ENCODE results near the gene CSTPP1. TPM values are rescaled to one million over a fixed set of nuclear protein-coding genes. Genes with fewer than 3 reads are reported as not detected.
A peak's percentile ranks its signal among the peaks of the same experiment; 100 is the strongest.

CSTPP1 gene
- polyA plus RNA-seq, 1 donor (not counting 4 experiments of a cell fraction or from before 2014, with no cell fraction given), result 20.0 TPM

GRCh38 chr11:46914363-46914762 lies 22.2 kb upstream of the CSTPP1 start:
- dilution Hi-C loops (cut with MboI; ENCODE audit: extremely low pct_ligation_motif_present, low sequenced_read_pairs), result no loop called here
- no peaks in the 10 kb centered on the region for H3K79me2 ChIP-seq (ENCODE audit: control insufficient read depth, insufficient read depth, low read length)
- TF ChIP-seq CTCF (optimal IDR thresholded peaks at IDR 0.05 in 1 of 3, IDR thresholded peaks at IDR 0.05 in 1 of 3, conservative IDR thresholded peaks at IDR 0.05 in 1 of 3; ENCODE audit: extremely low read depth in 1 of 3, insufficient read depth in 2 of 3, low read length in 3 of 3) (no peak), EZH2 (IDR thresholded peaks at IDR 0.05; ENCODE audit: low read length) (no peak)
- peaks cover 53% of the 10 kb centered on the region for H3K4me1 ChIP-seq (ENCODE audit: control insufficient read depth, extremely low read depth, insufficient read depth, low read length)
- H4K20me1 ChIP-seq (ENCODE audit: control insufficient read depth, extremely low read depth, insufficient read depth, low read length), result no peaks in the 10 kb centered on the region
- no peak overlapping the region for H3K4me3 ChIP-seq (ENCODE audit: control insufficient read depth in 2 of 3, extremely low read depth in 1 of 3, insufficient read depth in 2 of 3, low read depth in 1 of 3, low read length in 3 of 3)
- peak overlapping the region; percentile 67 for H3K4me2 ChIP-seq (ENCODE audit: control insufficient read depth, extremely low read depth, insufficient read depth, low read depth, low read length)
- no peaks in the 10 kb centered on the region for H3K9me1 ChIP-seq (ENCODE audit: control insufficient read depth, extremely low read depth, insufficient read depth, low read length)
- no peak overlapping the region for H3K27ac ChIP-seq (ENCODE audit: control insufficient read depth, insufficient read depth, low read length)
- H2AFZ ChIP-seq (ENCODE audit: control insufficient read depth, low read length), result peak overlapping the region; percentile 69
- DNase-seq (ENCODE audit: low read depth, low spot score), result no peak
- no peaks in the 10 kb centered on the region for H3K27me3 ChIP-seq (ENCODE audit: control insufficient read depth, extremely low read depth, insufficient read depth, low read length)
- no peak for FAIRE-seq
- H3K9ac ChIP-seq (ENCODE audit: control insufficient read depth, extremely low read depth, insufficient read depth, low read length), result no peak overlapping the region
- H3K9me3 ChIP-seq (ENCODE audit: control insufficient read depth, low read depth, low read length), result no peaks in the 10 kb centered on the region
- H3K36me3 ChIP-seq (ENCODE audit: control insufficient read depth in 2 of 2, extremely low read depth in 1 of 2, insufficient read depth in 2 of 2, low read length in 2 of 2), result no peaks in the 10 kb centered on the region

- no peak for TF ChIP-seq CTCF (optimal IDR thresholded peaks at IDR 0.05 in 1 of 3, IDR thresholded peaks at IDR 0.05 in 1 of 3, conservative IDR thresholded peaks at IDR 0.05 in 1 of 3; ENCODE audit: extremely low read depth in 1 of 3, insufficient read depth in 2 of 3, low read length in 3 of 3)
- TF ChIP-seq EZH2 (IDR thresholded peaks at IDR 0.05; ENCODE audit: low read length), result no peak
- H3K9me1 ChIP-seq (ENCODE audit: control insufficient read depth, extremely low read depth, insufficient read depth, low read length), result no peaks in the 10 kb centered on the region
- H2AFZ ChIP-seq (ENCODE audit: control insufficient read depth, low read length), result no peak overlapping the region
- H3K4me2 ChIP-seq (ENCODE audit: control insufficient read depth, extremely low read depth, insufficient read depth, low read depth, low read length), result peak overlapping the region; percentile 67
- no peak overlapping the region for H3K27ac ChIP-seq (ENCODE audit: control insufficient read depth, insufficient read depth, low read length)
- no peak overlapping the region for H3K9ac ChIP-seq (ENCODE audit: control insufficient read depth, extremely low read depth, insufficient read depth, low read length)
- DNase-seq (ENCODE audit: low read depth, low spot score) (no peak), FAIRE-seq (no peak)
- H3K36me3 ChIP-seq (ENCODE audit: control insufficient read depth in 2 of 2, extremely low read depth in 1 of 2, insufficient read depth in 2 of 2, low read length in 2 of 2), result no peaks in the 10 kb centered on the region
- no peaks in the 10 kb centered on the region for H4K20me1 ChIP-seq (ENCODE audit: control insufficient read depth, extremely low read depth, insufficient read depth, low read length)
- H3K4me3 ChIP-seq (ENCODE audit: control insufficient read depth in 2 of 3, extremely low read depth in 1 of 3, insufficient read depth in 2 of 3, low read depth in 1 of 3, low read length in 3 of 3), result no peak overlapping the region
- H3K4me1 ChIP-seq (ENCODE audit: control insufficient read depth, extremely low read depth, insufficient read depth, low read length), result peaks cover 53% of the 10 kb centered on the region
- dilution Hi-C loops (cut with MboI; ENCODE audit: extremely low pct_ligation_motif_present, low sequenced_read_pairs), result no loop called here
- H3K9me3 ChIP-seq (ENCODE audit: control insufficient read depth, low read depth, low read length), result no peaks in the 10 kb centered on the region
- H3K27me3 ChIP-seq (ENCODE audit: control insufficient read depth, extremely low read depth, insufficient read depth, low read length), result no peaks in the 10 kb centered on the region
- no peaks in the 10 kb centered on the region for H3K79me2 ChIP-seq (ENCODE audit: control insufficient read depth, insufficient read depth, low read length)
Observed at GRCh38 chr11:46914910-46915309, 21.7 kb upstream of the CSTPP1 start.
